IPS-18a (cell line): ENCODE measurements around the gene CAMK2B.
"Not testable (repeated sequence)": the region's sequence is repeated elsewhere in the genome, so short reads cannot be mapped to it uniquely, and the experiment has no call there.

ENCODE experiments used
- H3K27ac ChIP-seq: one replicate; pipeline ENCODE4 v1.5.1; 2013; ENCODE audit warnings: low read length
- H3K27me3 ChIP-seq: one replicate; pipeline ENCODE4 v1.6.1; 2013; ENCODE audit warnings: mild to moderate bottlenecking, low read length; ENCODE audit not compliant: control insufficient read depth, insufficient read depth
- H3K36me3 ChIP-seq: one replicate; pipeline ENCODE4 v1.6.1; 2013; ENCODE audit warnings: low read depth, low read length; ENCODE audit not compliant: control insufficient read depth
- H3K4me1 ChIP-seq: one replicate; pipeline ENCODE4 v1.6.1; 2013; ENCODE audit warnings: low read depth, low read length; ENCODE audit not compliant: control insufficient read depth
- H3K4me3 ChIP-seq: one replicate; pipeline ENCODE4 v1.5.1; 2013; ENCODE audit warnings: low read length
- H3K9ac ChIP-seq: one replicate; pipeline ENCODE4 v1.6.1; 2013; ENCODE audit warnings: mild to moderate bottlenecking, low read length, moderate library complexity
- H3K9me3 ChIP-seq: one replicate; pipeline ENCODE4 v1.6.1; 2013; ENCODE audit warnings: low read depth, low read length; ENCODE audit not compliant: control insufficient read depth

CAMK2B gene

DNA sequence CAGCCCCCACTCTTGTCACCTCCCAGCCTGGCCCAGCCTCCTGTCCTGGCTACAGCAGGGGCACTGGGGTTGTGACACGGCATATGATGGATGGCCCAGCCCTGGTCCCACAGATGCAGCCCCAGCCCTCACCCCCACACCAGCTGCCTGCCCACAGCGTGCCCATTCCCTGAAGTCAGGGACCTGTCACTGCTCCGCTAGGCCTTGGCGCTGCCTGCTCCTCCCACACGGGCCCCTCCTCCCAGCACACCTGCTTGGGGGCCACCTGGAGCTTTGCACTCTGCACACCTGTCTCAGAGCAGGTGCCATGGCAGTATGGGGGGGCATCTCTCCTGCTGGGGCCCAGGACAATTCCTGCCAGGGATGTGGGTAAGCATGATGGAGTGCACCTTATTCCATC, 139.7 kb downstream of the CAMK2B start:
- no peak overlapping the region for H3K27ac ChIP-seq
- H3K4me3 ChIP-seq, result no peak overlapping the region
- no peak overlapping the region for H3K9ac ChIP-seq

DNA sequence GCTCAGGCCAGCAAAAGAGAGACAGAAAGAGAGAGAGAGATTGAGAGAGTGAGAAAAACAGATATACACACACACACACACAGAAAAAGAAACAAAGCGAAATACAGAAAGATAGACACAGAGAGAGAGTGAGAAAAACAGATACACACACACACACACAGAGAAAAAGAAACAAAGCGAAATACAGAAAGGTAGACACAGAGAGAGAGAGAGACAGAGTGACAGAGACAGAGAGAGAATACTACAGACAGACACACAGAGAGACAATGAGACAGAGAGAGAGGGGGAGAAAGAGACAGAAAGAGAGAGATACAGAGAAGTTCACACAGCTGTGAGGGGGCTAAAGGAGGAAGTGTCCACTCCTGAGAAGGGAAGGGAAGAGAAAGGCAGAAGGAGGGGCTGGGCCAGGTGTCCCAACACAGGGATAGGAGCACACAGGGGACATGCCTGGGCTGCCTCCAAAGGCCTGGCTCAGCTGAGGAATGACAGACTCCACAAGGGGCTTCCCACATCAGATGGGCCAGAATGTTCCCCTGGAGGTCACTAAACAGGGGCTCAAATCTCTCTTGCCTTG, 140.4 kb downstream of the CAMK2B start:
- H3K9me3 ChIP-seq, result no peaks in the 10 kb centered on the region
- H3K27ac ChIP-seq, result no peak overlapping the region
- H3K27me3 ChIP-seq, result no peaks in the 10 kb centered on the region
- H3K4me3 ChIP-seq, result no peak overlapping the region
- H3K4me1 ChIP-seq, result no peaks in the 10 kb centered on the region
- no peak overlapping the region for H3K9ac ChIP-seq
- no peaks in the 10 kb centered on the region for H3K36me3 ChIP-seq

More for the DNA sequence above, 139.7 kb downstream of the CAMK2B start:
- H3K4me1 ChIP-seq, result no peaks in the 10 kb centered on the region
- H3K36me3 ChIP-seq, result no peaks in the 10 kb centered on the region
- no peaks in the 10 kb centered on the region for H3K27me3 ChIP-seq
- no peaks in the 10 kb centered on the region for H3K9me3 ChIP-seq

DNA sequence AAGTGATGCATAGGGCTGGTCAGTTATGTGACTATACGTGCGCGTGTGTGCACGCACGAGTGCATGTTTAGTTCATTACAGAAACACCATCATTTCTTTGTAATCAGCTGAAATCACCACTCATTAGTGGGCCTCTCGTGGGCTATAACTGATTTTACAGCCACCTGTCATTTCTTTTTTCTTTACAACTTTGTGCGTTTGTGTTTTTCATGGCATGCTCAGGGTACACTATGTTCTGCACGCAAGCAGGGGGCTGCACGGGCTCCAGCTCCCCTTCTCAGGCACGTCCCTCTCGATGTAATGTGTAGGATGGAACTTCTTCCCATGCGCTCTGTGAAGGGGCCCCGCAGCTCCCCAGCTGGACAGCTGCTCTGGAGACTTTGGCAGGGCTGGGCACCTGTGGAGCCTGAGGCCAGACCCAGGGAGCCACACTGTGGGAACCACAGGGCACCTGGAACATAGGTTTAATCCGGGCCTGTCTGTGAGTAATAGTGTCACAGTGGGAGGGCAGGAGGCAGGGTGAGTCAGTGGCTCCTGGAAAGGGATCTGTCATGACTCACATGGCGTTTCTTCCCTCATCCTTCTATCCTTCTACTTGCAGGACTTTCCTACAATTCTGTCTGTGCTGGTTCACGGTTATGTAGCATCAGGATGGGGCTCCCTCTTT, 141.1 kb downstream of the CAMK2B start:
- Histone ChIP-seq H3K27ac (no peak overlapping the region), H3K36me3 (no peaks in the 10 kb centered on the region), H3K9ac (no peak overlapping the region), H3K27me3 (no peaks in the 10 kb centered on the region), H3K4me3 (no peak overlapping the region), H3K9me3 (no peaks in the 10 kb centered on the region), H3K4me1 (no peaks in the 10 kb centered on the region)

GRCh38 chr7:44183386-44183785, 142.0 kb downstream of the CAMK2B start:
- no peaks in the 10 kb centered on the region for H3K27me3 ChIP-seq
- no peak overlapping the region for H3K27ac ChIP-seq
- no peaks in the 10 kb centered on the region for H3K9me3 ChIP-seq
- H3K9ac ChIP-seq, result no peak overlapping the region
- H3K4me1 ChIP-seq, result no peaks in the 10 kb centered on the region
- H3K36me3 ChIP-seq, result no peaks in the 10 kb centered on the region
- H3K4me3 ChIP-seq, result no peak overlapping the region

DNA sequence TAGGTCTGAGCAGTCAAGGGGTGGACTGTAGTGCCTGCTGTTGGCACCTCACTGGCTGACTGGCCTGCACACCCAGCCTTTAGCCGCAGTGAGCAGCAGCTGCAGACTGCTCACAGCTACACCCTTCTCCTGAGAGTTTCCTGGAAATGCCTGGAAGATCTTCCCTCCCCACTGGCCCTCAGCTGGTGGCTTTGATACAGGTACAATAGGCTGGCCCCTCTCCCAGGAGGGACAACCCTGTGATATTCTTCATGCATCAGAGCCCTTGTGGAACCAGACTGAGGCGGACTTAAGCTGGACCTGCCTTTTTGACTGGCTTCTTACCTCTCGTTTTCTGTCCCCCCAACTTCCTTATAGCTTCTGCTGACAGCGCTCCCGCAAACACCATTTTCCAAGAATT, 142.6 kb downstream of the CAMK2B start:
- Histone ChIP-seq H3K9me3 (no peaks in the 10 kb centered on the region), H3K27me3 (no peaks in the 10 kb centered on the region), H3K27ac (no peak overlapping the region), H3K4me3 (no peak overlapping the region), H3K9ac (no peak overlapping the region), H3K36me3 (no peaks in the 10 kb centered on the region), H3K4me1 (peaks cover under 1% of the 10 kb centered on the region)

- Histone ChIP-seq H3K9me3 (no peaks in the 10 kb centered on the region), H3K27me3 (no peaks in the 10 kb centered on the region), H3K4me3 (no peak overlapping the region), H3K9ac (no peak overlapping the region), H3K27ac (no peak overlapping the region), H3K36me3 (no peaks in the 10 kb centered on the region), H3K4me1 (peaks cover 7% of the 10 kb centered on the region)
Measured at GRCh38 chr7:44180631-44181030, 144.8 kb downstream of the CAMK2B start.

GRCh38 chr7:44177570-44178131, 147.7 kb downstream of the CAMK2B start:
- Histone ChIP-seq H3K4me3 (no peak overlapping the region), H3K27me3 (no peaks in the 10 kb centered on the region), H3K27ac (no peak overlapping the region), H3K4me1 (peaks cover 7% of the 10 kb centered on the region), H3K36me3 (no peaks in the 10 kb centered on the region), H3K9ac (no peak overlapping the region), H3K9me3 (no peaks in the 10 kb centered on the region)

- H3K4me3 ChIP-seq, result no peak overlapping the region
- H3K9me3 ChIP-seq, result no peaks in the 10 kb centered on the region
- H3K27ac ChIP-seq, result no peak overlapping the region
- peaks cover 7% of the 10 kb centered on the region for H3K4me1 ChIP-seq
- H3K36me3 ChIP-seq, result no peaks in the 10 kb centered on the region
- no peaks in the 10 kb centered on the region for H3K27me3 ChIP-seq
- H3K9ac ChIP-seq, result no peak overlapping the region
Measured at GRCh38 chr7:44176486-44176885, 148.9 kb downstream of the CAMK2B start.

DNA sequence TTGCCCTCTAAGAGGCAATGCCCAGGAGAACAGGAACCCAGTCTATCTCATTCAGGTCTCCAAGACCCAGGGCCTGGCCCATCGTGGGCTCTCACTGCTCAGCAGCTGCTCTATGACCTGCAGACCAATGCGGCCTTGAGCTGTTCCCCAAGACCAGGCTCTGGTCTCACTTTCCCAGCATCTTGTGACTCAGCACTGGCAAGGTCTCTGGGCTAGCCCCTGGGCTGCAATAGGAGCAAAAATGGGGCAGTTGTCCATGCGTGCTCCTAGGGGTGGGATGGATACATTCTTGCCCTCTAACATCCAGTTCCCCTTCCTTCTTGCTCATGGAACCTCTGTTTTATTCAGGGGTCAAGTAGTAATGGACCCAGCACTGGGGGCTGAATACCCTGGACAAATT, 149.7 kb downstream of the CAMK2B start:
- H3K36me3 ChIP-seq, result no peaks in the 10 kb centered on the region
- peaks cover 7% of the 10 kb centered on the region for H3K4me1 ChIP-seq
- no peak overlapping the region for H3K27ac ChIP-seq
- H3K27me3 ChIP-seq, result no peaks in the 10 kb centered on the region
- no peak overlapping the region for H3K4me3 ChIP-seq
- no peaks in the 10 kb centered on the region for H3K9me3 ChIP-seq
- no peak overlapping the region for H3K9ac ChIP-seq

- not testable (repeated sequence) for H3K4me1 ChIP-seq, H3K9ac ChIP-seq, H3K27ac ChIP-seq, H3K36me3 ChIP-seq, H3K4me3 ChIP-seq, H3K9me3 ChIP-seq, H3K27me3 ChIP-seq
Measured at GRCh38 chr7:44174694-44174948, 150.8 kb downstream of the CAMK2B start.

DNA sequence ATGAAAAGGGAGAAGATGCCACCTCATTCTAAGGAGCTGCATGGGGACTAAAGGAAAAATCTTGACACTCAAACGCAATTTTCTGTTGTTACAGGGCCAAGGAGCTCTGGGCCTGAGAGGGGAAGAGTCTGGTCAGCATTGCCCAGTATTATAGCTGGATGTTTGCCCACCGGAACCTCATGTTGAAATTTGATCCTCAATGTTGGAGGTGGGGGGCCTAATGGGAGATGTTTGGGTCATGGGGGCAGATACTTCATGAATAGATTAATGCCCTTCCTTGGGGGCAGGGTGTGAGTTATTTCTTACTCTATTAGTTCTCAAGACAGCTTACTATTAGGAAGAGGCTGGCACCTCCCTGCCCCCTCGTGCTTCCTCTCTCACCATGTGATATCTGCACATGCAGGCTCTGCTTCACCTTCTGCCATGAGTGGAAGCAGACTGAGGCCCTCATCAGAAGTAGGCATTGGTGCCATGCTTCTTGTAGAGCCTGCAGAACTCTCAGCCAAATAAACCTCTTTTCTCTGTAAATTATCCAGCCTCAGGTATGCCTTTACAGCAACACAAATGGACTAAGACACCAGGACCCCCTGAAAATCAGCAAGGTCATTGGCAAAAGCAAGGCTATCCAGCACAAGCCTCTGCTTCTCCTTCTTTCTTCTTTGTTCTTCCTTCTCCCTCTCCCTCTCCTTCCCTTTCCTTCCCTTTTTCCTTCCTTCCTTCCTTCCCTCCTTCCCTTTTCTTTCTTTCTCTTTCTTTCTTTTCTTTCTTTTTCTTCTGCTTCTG, 151.3 kb downstream of the CAMK2B start:
- H3K27ac ChIP-seq, result no peak overlapping the region
- no peak overlapping the region for H3K4me3 ChIP-seq
- H3K9me3 ChIP-seq, result no peaks in the 10 kb centered on the region
- H3K36me3 ChIP-seq, result no peaks in the 10 kb centered on the region
- peaks cover 7% of the 10 kb centered on the region for H3K4me1 ChIP-seq
- H3K9ac ChIP-seq, result no peak overlapping the region
- no peaks in the 10 kb centered on the region for H3K27me3 ChIP-seq
